HTERT RPE-1 (cell line): ENCODE data around the gene IER5.

Source experiments
- in situ Hi-C: fragments of 300-500 bp; cut with MboI; formaldehyde crosslinking; loops from 4 replicates; pipeline ENCODE4 v1.14.3; 2020; ENCODE audit warnings: low sequenced_read_pairs

IER5 gene

GRCh38 chr1:181095763-181096184 lies 7.3 kb downstream of the IER5 start:
- in situ Hi-C loops, result no loop called here

GRCh38 chr1:181097242-181097641 lies 8.7 kb downstream of the IER5 start:
- in situ Hi-C loops, result no loop called here

DNA sequence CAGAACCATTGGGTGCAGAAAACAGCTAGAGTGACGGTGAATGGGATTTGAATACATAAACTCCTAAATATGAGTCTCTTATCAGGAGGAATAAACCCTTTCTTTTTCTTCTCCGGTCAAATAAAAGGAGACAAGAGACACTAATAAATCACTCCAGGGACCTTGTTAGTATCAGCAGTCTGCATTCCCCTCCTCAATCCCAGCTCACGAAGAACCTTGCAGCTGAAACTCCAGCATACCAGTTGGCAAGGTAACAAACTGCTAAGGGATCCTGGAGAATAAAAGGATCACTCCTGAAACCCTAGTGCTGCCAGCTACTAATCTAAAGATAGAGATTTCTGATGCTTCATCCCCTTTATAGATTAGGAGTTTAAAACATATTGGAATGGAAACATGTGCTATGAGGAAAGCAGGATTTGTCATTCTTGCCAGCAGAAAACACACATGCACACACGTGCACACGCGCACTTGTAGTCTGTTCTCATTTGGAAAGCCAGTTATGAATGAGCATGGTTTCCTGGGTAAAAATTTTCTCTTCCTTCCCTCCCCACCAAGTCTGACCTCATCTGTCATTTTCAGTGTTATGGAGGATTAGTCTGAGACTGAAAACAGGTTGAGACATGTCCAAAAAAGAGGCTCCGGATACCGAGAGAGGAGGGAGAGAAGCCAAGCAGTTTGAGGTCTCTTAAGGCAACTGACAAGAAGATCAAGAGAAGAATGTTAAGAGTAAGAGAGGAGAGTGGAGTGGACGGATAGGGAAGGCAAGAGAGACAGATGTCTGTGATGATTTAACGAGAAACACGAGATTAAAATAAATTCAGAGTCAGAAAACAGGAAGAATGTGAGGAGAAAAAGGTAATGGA lies 10.9 kb downstream of the IER5 start:
- in situ Hi-C loops, result no loop called here

GRCh38 chr1:181100015-181100905 lies 11.8 kb downstream of the IER5 start:
- in situ Hi-C loops, result no loop called here

- in situ Hi-C loops, result no loop called here
Observed at GRCh38 chr1:181100934-181101333, 12.4 kb downstream of the IER5 start.

GRCh38 chr1:181101581-181102226 lies 13.2 kb downstream of the IER5 start:
- in situ Hi-C loops, result no loop called here

- in situ Hi-C loops, result no loop called here
Observed at GRCh38 chr1:181102841-181103240, 14.3 kb downstream of the IER5 start.

GRCh38 chr1:181103399-181103798 lies 14.9 kb downstream of the IER5 start:
- in situ Hi-C loops, result no loop called here

GRCh38 chr1:181104042-181104789 lies 15.7 kb downstream of the IER5 start:
- in situ Hi-C loops, result no loop called here

DNA sequence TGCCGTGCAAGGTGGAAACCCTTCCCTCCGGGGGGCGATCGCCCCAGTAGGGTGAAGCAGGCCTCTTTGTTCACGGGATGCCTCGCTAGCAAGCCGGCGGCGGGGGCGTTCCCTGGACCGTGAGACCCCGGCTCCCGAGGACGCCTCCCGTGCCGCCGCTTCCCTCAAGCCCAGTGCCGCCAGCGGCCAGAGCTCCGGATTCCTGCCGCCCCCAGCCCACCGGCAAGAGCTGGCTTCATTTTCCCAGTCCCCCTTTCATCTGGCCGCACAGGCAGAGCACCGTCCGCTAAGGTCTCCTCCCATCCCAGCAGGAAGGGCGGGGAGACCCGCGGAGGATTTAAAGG lies 16.3 kb downstream of the IER5 start:
- in situ Hi-C loops, result no loop called here

DNA sequence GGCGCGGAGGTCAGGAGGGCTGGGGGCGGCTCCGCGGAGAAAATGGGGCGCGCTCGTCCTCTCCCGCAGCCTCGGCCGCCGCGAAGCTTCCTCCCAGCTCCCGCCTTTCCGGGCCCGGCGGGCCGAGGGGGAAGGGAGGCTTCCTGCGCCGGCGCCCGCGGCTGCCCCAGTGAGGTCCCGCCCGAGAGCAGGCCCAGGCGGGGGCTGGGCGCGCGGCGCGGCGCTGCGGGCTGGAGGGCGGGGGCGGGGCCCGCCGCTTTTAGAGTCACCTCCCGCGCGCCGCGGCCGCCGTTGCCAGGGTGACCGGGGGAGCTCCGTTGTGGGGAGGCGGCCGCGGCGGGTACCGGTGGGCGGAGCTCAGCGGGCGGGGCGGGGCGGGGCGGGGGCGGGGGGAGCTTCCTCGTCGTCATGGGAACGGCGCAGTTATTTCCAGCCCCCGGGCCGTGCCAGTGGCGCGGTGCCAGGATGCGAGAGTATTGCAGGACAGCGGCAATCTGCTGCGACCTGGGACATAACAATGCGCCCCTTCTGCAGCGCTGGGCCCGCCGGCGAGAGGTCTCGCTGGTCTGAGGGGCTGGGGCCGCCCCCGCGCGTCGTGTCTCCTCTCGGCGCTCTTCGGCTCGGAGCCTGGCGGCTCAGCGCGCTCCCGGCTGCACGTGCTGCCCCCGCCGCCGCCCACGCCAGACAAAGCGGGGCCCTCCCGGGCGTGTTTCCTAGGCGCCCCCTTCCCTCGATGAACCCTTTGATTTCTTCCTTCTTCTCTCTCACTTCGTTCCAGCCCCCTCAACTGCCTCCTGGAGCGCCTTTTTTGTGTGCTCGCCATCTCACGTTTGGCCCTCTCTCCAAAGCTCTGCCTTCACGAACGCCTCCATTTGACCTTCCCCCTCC lies 16.9 kb downstream of the IER5 start:
- in situ Hi-C loops, result no loop called here

GRCh38 chr1:181106022-181106312 lies 17.5 kb downstream of the IER5 start:
- in situ Hi-C loops, result no loop called here

GRCh38 chr1:181106479-181106878 lies 18.0 kb downstream of the IER5 start:
- in situ Hi-C loops, result no loop called here

- in situ Hi-C loops, result no loop called here
Observed at GRCh38 chr1:181107711-181108110, 19.2 kb downstream of the IER5 start.

DNA sequence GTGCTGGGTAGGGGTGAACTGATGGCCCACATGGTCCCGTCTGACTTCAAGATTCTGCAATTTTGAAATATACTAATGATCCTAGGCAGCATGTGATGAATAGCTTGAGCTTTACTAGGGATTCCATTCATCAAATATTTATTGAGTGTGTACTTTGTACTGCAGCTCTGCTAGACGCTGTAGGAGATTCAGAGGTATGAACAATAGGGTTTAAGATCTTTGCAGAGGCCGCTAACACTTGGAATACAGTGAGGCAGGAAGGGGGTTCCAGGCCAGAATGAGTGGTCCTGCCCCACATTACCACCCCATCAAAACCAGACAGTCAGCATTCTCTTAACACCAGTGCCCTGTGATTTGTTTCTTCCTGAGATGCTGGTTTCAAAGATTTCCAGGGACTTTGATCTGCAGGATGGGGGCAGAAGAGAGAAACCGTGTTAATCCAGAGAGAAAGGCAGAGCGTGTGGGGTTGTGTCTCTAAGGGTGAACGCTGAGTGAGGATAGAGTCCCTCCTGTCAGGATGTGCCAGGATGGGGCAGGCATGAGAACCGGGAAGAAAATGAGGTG lies 19.9 kb downstream of the IER5 start:
- in situ Hi-C loops, result no loop called here

- in situ Hi-C loops, result no loop called here
Observed at GRCh38 chr1:181110013-181110412, 21.5 kb downstream of the IER5 start.

DNA sequence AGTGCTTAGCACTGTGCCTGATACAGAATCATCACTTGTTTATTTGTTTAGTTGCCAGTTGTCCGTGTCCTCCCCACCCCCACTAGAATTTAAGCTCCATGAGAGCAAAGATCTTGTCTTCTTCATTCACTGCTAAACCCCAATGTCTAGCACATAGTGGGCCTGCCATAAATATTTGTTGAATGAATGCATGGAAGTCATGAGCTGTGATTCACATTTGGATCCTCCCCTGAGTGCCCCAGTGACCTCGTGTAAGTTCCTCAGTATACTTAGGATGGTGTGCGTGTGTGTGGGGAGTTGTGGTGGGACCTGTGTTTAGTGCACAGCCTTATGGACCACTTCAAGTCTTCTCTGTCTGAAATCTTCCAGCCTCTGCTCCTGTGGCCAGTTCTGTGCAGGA lies 23.1 kb downstream of the IER5 start:
- in situ Hi-C loops, result no loop called here

DNA sequence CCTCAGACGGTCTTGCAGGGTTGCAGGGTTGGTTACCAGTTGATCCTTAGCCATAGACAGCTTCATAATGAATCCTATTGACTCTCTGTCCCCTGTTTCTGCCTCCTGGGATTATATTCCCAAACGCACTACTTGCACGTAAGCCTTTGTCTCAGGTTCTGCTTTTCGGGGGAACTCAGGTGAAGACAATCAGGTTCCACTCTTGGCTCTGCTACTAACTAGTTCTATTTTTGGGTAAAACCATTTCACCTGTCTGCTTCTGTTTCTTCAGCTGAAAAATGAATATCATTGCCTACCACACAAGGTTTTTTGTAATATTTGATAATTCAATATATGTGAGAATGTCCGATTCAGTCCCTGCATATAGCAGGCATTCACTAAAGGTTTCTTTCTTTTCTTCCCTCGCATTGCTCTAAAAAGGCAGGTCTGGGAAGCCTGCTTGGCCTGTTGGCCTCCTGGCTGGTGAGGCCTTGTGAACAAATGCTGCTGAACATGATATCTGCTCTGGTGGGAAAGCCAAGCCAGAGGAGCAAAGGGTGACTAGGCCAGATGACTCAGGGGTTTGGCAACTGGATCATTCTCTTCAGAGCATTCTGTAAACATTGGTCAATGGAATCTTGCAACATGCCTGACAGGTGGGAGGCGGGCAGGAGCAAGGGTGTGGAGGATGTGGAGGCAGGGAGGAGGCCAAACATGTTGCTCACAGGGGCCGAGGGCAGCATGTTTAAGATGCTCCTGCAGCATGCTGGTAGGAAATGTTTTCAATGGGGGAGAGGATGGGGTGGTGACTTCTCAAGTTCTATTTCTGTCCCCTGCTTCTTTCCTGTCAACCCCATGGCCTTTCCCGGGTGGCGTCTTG lies 23.8 kb downstream of the IER5 start:
- in situ Hi-C loops, result no loop called here
